WI38 (cell line): ENCODE results near the gene LIAS.

Experiments used
- H3K4me3 ChIP-seq: 2 replicates; pipeline ENCODE4 v1.5.1; 2011; ENCODE audit warnings: low read depth, mild to moderate bottlenecking, control low read depth, low read length
- CTCF ChIP-seq: IDR thresholded peaks from 2 replicates; pipeline ENCODE4 v1.5.1; 2012; ENCODE audit warnings: low read depth, mild to moderate bottlenecking, control low read depth, low read length

LIAS gene

GRCh38 chr4:39527296-39528060, 68.6 kb downstream of the LIAS start, which contains the start of gene UGDH:
TSS of gene UGDH (minus strand) at chr4:39527439. CDS start at chr4:39521512, 5,927 bp downstream.
- no peak for TF ChIP-seq CTCF

GRCh38 chr4:39528061-39528465, 69.2 kb downstream of the LIAS start:
- peak overlapping the region; percentile 73 for H3K4me3 ChIP-seq
- no peak for TF ChIP-seq CTCF

More at GRCh38 chr4:39527296-39528060, 68.6 kb downstream of the LIAS start, which contains the start of gene UGDH:
- H3K4me3 ChIP-seq: peak within 1 kb of the TSS; percentile 73
